GM18505 (cell line): Measurements from ENCODE around the gene PTPRM.

ENCODE experiments used
- ATAC-seq: cut with Tn5 transposase; IDR thresholded peaks from one replicate; pipeline ENCODE4 v1.9.1; 2021; ENCODE audit not compliant: unreplicated experiment
- POLR2A ChIP-seq: IDR thresholded peaks from 4 replicates; pipeline ENCODE4 v1.6.1; 2011; ENCODE audit warnings: borderline replicate concordance; ENCODE audit not compliant: insufficient read depth, insufficient read length; ENCODE audit errors: extremely low read depth

PTPRM gene

DNA sequence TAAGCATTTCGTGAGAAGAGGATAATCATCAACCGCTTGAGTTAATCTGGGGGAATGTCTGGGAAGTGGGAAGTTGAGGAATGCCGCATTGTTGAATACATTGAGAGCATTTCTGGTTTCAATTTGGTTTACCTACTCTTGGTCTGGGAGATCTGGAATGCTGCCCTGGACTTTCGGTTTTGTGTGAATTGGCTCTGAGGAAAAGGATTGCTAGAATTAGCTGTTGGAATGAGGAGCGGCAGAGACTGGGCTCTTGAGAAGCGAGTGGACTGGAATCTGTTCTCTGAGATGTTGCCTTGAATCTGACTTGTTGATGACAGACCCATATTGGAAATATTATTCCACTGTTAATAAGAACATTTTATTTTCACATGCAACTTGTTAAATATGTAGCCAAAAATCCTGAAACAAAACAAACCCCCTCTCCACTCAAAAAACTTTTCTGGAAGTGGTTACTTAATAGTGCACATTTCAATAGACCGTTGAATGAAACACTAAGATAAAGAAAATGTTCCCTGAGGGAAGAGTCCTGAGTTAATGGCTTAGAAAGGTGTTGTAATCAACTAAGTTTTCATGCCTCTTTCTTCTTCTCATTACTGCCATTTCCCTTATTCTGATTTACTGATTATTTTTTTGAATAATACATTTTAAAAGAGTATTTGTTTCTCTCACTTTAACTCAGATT, 50.8 kb downstream of the PTPRM start:
- TF ChIP-seq POLR2A: no peak
- ATAC-seq: no peak

DNA sequence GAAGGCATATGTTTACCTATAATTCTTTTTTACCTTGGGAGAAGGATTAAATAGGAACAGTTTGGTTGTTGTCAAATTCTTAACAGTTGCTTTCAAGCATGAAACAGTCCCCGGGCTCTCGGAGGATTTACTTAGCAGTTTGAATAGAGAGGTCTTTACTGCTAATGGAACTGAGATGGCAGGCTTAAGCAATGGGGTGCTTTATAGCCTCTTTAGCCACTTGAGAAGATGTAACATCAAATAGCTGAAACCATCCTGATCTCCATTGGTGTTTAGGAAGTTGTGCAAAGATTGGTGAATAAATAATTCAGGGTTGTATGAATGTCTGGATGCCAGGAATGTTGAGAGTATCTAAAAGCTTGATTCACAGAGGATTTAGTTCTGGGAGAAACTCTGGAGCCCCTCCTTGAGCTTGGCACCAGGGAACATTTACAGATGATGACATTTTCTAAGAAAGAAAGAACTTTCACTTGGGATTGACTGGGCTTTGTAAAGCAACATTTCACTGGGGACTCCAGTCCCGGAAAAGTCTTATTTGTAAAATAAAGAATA, 51.9 kb downstream of the PTPRM start:
- TF ChIP-seq POLR2A: no peak
- ATAC-seq: no peak

GRCh38 chr18:7619676-7620075, 52.6 kb downstream of the PTPRM start:
- no peak for ATAC-seq
- no peak for TF ChIP-seq POLR2A

- no peak for ATAC-seq
- TF ChIP-seq POLR2A: no peak
Measured at GRCh38 chr18:7622721-7623120, 55.6 kb downstream of the PTPRM start.

DNA sequence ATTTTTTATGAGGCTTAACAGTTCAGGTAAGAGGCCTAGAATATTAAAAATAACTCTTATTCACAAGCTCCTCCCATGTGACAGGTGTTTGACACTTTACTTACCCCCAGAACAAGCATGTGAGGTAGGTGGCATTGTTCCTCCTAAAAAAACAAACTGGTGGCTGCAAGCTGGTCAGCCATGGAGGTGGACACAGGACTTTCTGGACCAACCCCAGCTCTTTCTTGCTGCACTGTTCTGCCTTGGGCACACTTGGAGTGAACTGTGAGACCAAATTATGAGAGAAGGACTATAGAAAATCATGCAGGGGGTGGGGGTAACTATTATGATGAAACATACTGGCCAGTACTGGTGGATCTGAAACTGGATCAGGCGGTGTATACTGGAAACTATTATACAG, 56.6 kb downstream of the PTPRM start:
- no peak for ATAC-seq

DNA sequence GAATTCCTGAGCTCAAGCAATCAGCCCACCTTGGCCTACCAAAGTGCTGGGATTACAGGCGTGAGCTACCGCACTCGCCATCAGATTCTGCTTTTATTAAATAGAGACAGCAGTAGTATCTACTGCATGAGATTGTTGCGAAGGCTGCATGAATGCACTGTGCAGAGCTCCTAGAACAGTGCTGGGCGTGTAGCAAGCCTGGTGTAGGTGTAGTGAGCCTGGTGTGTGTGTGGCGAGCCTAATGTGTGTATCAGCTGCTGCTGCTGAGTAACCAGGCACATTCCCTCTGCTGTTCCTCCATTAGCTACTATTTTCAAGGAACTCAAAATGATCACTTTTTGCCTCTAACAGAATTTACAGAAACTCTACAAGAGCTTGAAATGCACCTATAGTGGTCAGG, 57.6 kb downstream of the PTPRM start:
- TF ChIP-seq POLR2A: no peak
- ATAC-seq: no peak

More for the DNA sequence above, 56.6 kb downstream of the PTPRM start:
- no peak for TF ChIP-seq POLR2A

DNA sequence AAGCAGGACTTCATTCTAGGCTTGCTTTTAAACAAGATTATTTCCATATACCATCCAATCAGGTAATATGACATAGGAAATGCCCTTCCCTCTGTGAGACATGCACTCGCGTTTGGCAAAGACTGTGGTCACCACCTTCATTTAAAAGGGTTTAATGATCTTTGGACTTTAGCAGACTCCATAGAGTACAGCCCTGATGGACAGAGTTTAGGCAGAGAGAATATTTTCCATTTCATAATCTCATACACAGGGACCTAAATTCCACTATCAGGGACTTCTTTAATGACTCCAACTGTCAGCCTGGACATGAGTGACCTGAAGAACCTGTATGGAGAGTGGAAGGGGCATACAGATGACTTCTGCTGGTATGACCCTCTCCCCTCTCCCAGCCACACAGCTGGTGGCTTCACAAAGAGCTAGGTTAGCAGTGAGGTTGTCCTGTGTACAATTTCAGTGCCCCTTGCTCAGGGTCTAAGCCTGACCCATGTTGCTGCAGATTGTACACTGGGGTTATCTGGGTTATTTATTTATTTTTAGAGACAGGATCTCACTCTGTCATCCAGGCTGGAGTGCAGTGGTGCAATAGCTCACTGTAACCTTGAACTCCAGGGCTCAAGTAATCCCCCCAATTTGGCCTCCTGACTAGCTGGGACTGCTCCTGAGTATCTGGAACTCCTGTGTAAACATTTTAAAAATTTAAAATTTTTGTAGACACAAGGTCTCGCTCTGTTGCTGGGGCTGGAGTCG, 59.2 kb downstream of the PTPRM start:
- TF ChIP-seq POLR2A: no peak
- no peak for ATAC-seq

DNA sequence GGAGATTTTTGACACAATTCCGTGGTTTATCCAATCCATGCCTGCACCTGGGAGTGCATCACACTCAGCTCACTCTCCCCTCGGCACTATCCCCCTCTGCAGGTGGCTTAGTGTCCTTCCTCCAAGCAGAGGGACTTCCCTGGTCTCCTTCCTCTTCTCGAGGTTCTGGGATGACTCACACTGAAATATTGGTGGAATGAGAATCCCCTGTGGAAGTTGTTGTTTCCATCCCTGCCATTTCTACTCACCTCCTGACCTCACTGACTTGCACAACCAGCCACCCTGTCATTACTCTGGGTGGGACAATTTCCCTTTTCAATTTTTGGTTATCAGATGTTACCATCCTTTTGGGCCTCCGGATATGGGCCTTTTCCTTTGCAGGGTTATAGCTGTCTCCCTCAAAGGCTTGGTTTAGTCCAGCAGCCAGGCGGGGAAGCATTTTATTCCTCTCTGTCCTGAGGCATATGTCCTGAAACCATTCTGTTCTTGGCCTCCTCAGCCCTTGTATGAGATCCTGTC, 59.9 kb downstream of the PTPRM start:
- ATAC-seq: no peak
- no peak for TF ChIP-seq POLR2A

- TF ChIP-seq POLR2A: no peak
- no peak for ATAC-seq
Measured at GRCh38 chr18:7629416-7629815, 62.3 kb downstream of the PTPRM start.

DNA sequence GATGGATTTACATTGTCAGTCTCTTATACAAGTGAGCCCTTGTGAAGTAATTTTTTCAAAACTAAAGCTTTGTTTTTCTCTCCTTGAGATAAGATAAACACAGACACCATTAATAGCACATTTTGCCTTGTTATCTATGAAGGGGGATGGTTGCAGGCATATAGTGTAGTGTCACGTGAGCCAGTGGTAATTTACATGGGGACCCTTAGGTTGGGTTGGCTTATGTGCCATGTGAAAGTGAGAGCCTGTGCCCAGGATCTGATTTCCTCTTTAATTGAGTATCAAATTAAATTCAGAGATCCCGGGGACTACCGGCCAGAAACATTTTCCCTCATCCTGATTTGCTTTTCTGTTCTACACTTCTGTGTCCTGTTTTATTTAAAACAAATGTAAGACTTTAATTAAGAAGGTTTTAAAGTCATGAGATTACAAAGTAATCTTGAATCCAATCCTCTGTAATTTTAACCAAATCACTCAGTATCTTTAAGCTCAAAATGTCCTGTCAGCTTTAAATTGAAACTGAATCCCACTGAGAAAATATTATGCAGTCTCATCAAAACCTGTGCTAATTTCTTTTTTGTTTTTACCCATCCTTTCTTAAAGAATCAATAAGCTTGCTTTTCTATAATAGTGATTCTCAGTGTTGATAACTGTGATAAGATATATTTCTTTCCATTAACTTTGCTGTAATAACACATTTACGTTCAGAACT, 63.8 kb downstream of the PTPRM start:
- ATAC-seq: no peak
- no peak for TF ChIP-seq POLR2A

GRCh38 chr18:7632152-7633098, 65.3 kb downstream of the PTPRM start:
- no peak for ATAC-seq
- no peak for TF ChIP-seq POLR2A

DNA sequence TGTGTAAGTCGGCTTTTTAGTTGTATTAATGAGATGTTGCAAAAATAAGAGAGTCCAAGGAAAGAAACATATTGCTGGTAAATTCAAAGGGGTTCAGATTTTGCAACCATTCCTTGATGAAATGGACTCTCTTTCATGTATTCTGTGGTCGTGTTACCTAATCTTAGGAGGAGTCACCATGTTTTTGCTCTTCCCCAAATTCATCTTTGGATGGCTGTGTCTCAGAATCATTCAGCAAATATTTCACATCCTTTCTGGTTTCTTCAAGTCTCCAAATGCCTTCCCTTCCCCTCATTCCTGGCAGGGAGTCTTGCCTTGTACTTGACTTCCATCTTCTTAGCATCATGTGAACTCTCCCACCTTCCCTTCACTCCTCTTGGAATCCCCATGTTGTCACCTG, 66.1 kb downstream of the PTPRM start:
- TF ChIP-seq POLR2A: no peak
- ATAC-seq: no peak
